Hematopoietic multipotent progenitor cell (in vitro differentiated cells): ENCODE data around the gene SMIM14. TPM values are rescaled to one million over a fixed set of nuclear protein-coding genes. Genes with fewer than 3 reads are reported as not detected.
"Not testable (repeated sequence)": the region's sequence is repeated elsewhere in the genome, so short reads cannot be mapped to it uniquely, and the experiment has no call there.

Source experiments
- DNase-seq, 3 donors: peaks; one replicate each; pipeline ENCODE4 v3.0.0-alpha.2; 2011 to 2015; ENCODE audit warnings: low read depth in 2 of 3, low spot score in 2 of 3
- small RNA-seq: library from RNA; depleted of rRNA; stranded (forward); fragments of <200 nt; gene quantifications from one replicate; pipeline ENCODE3, GENCODE V24; 2012
- total RNA-seq: library from RNA; depleted of rRNA; stranded (reverse); fragments of >200 nt; gene quantifications from one replicate; pipeline ENCODE4 v1.2.3, GENCODE V29; 2012

Gene SMIM14
- total RNA-seq, 1 donor = 4.6 TPM

- DNase-seq = not testable (repeated sequence)
Measured at GRCh38 chr4:39514266-39514665, 124.4 kb downstream of the SMIM14 start.

GRCh38 chr4:39510348-39510929 lies 128.2 kb downstream of the SMIM14 start:
- no peak for DNase-seq

GRCh38 chr4:39505581-39505980 lies 133.1 kb downstream of the SMIM14 start:
- no peak for DNase-seq

- no peak for DNase-seq
Measured at GRCh38 chr4:39504538-39504937, 134.1 kb downstream of the SMIM14 start.

- not testable (repeated sequence) for DNase-seq
Measured at GRCh38 chr4:39502664-39503035, 136.0 kb downstream of the SMIM14 start.

GRCh38 chr4:39502019-39502663 lies 136.5 kb downstream of the SMIM14 start:
- no peak for DNase-seq

GRCh38 chr4:39498727-39499020 lies 140.0 kb downstream of the SMIM14 start:
- DNase-seq = no peak

GRCh38 chr4:39497909-39498726 lies 140.5 kb downstream of the SMIM14 start:
- no peak for DNase-seq

Small RNAs within 50 kb of the gene (small RNA-seq; reads per million reads assigned to genes)
- not detected for gene RNU7-11P

Other genes with a start within 250 kb of the SMIM14 start
- under 0.01 TPM for gene KLB, start 231.9 kb downstream of the SMIM14 start, total RNA-seq
- gene RPL9, start 179.9 kb downstream of the SMIM14 start, total RNA-seq = 1,693 TPM
- 5.4 TPM for gene LIAS, start 179.8 kb downstream of the SMIM14 start, total RNA-seq
- gene UGDH, start 111.4 kb downstream of the SMIM14 start, total RNA-seq = 7.5 TPM
- 10.8 TPM for gene UBE2K, start 59.3 kb upstream of the SMIM14 start, total RNA-seq